ENCODE results near the gene GOLT1A. TPM values are rescaled to one million over a fixed set of nuclear protein-coding genes. Genes with fewer than 3 reads are reported as not detected.

GOLT1A gene
- total and polyA plus RNA-seq, 10 of the 15 experiments (the other 5 are each of a cell fraction or from before 2014, with no cell fraction given) = 0.09 to 0.46 TPM; not detected in 8

GRCh38 chr1:204213668-204214662 lies at the start of gene GOLT1A (continued):
- no peak for TF ChIP-seq RBBP5 (conservative IDR thresholded peaks at IDR 0.05)
- TF ChIP-seq SUZ12 (IDR thresholded peaks at IDR 0.05; ENCODE audit: unreplicated experiment) = no peak
- TF ChIP-seq ZNF24 (IDR thresholded peaks at IDR 0.05) = no peak
- no peak for TF ChIP-seq ESRRA (IDR thresholded peaks at IDR 0.05; ENCODE audit: low read length)
- no peak for TF ChIP-seq CUX1 (IDR thresholded peaks at IDR 0.05; ENCODE audit: insufficient replicate concordance, low read depth, low read length)
- TF ChIP-seq SIX5 (IDR thresholded peaks at IDR 0.05; ENCODE audit: low read depth, low read length, severe bottlenecking) = no peak
- TF ChIP-seq WRNIP1 (IDR thresholded peaks at IDR 0.05; ENCODE audit: borderline replicate concordance, low read depth, low read length) = no peak
- TF ChIP-seq DPF2 (IDR thresholded peaks at IDR 0.05) = peak; percentile 87
- no peak for TF ChIP-seq CREB1 (IDR thresholded peaks at IDR 0.05; ENCODE audit: low read depth)
- no peak for TF ChIP-seq ZZZ3 (IDR thresholded peaks at IDR 0.05; ENCODE audit: control insufficient read depth, insufficient read length, low read depth)
- TF ChIP-seq E2F4 (IDR thresholded peaks at IDR 0.05; ENCODE audit: low read depth, low read length) = no peak
- TF ChIP-seq BHLHE40 (IDR thresholded peaks at IDR 0.05; ENCODE audit: borderline replicate concordance in 1 of 2, low read depth in 2 of 2, low read length in 1 of 2) = peak; percentile 30 to 79; a peak in 3 of 4 replicates
- TF ChIP-seq ZNF384 (IDR thresholded peaks at IDR 0.05; ENCODE audit: borderline replicate concordance, low read depth, low read length) = no peak
- no peak for TF ChIP-seq HDAC2 (IDR thresholded peaks at IDR 0.05)
- peak; percentile 62 for TF ChIP-seq MTA2 (IDR thresholded peaks at IDR 0.05; ENCODE audit: low read depth)
- no peak for TF ChIP-seq ETV6 (conservative IDR thresholded peaks at IDR 0.05 in 1 of 2, IDR thresholded peaks at IDR 0.05 in 1 of 2; ENCODE audit: borderline replicate concordance in 1 of 2, low read depth in 1 of 2)
- TF ChIP-seq GATAD2B (conservative IDR thresholded peaks at IDR 0.05; ENCODE audit: low read depth) = 0 out of 2 replicates have a peak, but pooled peaks have one; percentile 5
- no peak for TF ChIP-seq SIN3A (IDR thresholded peaks at IDR 0.05; ENCODE audit: low read depth, low read length)
- no peak for TF ChIP-seq SMAD5 (IDR thresholded peaks at IDR 0.05; ENCODE audit: low read depth)
- no peak for TF ChIP-seq ZBTB4 (CRISPR knock-in tag; IDR thresholded peaks at IDR 0.05)
